ENCODE results near the gene FCRLB. TPM values are rescaled to one million over a fixed set of nuclear protein-coding genes. Genes with fewer than 3 reads are reported as not detected.

Gene FCRLB
- total RNA-seq, 4 donors from 2014 or later, result 0.49 to 1.5 (median 0.66) TPM; not detected in 1

DNA sequence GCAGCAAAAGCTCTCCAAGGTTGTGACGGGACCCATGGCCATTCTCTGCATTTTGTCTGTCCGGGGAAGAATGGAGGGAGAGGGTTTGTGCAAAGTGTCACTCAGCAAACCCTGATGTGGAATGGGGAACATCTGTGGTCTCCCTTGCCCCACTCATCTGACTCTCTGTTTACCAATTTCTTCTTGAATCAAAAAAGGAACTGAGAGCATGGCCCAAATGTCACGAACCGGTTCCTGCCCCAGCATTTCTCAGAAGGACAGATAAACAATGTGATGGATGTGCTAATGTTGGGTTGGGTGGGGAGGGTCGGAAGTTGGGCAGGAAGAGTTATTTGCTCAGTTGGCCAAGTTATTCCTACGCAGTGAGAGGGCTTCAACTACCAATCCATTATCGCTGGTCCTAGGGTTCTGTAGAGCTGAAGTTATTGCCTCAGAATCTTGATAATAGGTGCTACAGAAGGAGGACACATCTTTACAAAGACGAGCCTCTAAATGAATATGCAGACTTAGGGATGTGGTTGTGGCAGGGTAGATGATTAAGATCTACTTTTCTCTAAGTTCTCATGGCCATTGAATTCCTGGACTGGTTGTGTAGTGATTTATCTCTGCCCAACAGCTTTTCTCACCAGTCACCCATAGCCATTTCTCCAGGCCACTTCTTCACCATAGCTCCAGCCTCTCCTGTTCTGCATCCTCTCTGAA is 18.7 kb downstream of the FCRLB start:
- no peak for TF ChIP-seq CTCF (IDR thresholded peaks at IDR 0.05; ENCODE audit: low read depth)

DNA sequence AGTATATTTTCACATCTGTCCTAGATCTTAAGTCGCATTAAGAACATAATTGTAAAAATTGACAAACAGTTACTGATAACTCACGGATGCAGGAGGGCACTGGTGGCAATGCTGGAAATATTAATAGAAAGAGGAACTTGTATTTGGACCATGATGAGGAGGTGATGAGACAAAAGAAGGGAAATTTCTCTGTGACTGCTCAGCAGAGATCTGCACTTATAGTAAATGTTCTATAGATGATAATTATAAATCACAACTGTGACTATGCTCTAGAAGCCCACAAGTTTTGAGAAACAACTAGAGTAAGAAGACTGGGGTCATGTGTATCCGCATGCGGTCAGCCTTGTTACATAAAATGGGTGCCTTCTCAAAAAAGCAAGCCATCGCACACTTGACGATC is 19.6 kb downstream of the FCRLB start:
- no peak for TF ChIP-seq CTCF (IDR thresholded peaks at IDR 0.05; ENCODE audit: low read depth)

GRCh38 chr1:161743231-161743630 is 21.9 kb downstream of the FCRLB start:
- TF ChIP-seq CTCF (IDR thresholded peaks at IDR 0.05; ENCODE audit: low read depth), result no peak

- no peak for TF ChIP-seq CTCF (IDR thresholded peaks at IDR 0.05; ENCODE audit: low read depth)
Observed at GRCh38 chr1:161747801-161748200, 26.5 kb downstream of the FCRLB start.

DNA sequence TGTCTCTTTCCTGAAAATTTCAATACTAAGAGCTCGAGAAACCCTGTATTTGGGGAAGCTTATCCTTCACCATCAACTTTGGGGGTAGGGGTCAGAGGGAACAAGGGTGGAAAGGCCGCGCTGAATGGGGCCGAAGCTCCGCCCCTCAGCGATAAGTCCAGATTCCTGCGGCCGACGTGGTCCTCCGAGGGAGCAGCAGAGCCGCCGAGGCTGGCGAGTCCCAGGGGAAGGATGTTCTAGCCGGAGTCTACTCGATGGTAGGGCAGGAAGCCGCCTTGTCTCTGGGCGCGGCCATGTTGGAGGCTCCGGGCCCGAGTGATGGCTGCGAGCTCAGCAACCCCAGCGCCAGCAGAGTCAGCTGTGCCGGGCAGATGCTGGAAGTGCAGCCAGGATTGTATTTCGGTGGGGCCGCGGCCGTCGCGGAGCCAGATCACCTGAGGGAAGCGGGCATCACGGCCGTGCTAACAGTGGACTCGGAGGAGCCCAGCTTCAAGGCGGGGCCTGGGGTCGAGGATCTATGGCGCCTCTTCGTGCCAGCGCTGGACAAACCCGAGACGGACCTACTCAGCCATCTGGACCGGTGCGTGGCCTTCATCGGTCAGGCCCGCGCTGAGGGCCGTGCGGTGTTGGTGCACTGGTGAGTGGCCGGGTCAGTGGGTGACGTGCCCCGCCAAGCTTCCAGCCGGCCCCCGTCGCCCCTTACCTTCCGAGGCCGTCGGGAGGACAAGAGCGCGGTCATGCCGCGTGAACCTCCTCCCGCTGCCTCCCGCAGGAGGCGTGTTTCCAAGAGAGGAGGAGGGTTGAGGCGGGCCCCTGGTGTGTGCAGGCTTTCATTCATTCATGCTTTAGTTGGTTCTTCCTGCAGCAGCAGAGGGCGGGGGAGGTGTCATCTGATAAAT is 28.4 kb downstream of the FCRLB start, which contains the start of gene DUSP12:
DUSP12 (plus strand) TSS at position 278 of the 899 bp plus-strand sequence; CDS start at position 294, 16 bp downstream.
- TF ChIP-seq CTCF (IDR thresholded peaks at IDR 0.05; ENCODE audit: low read depth), result no peak

DNA sequence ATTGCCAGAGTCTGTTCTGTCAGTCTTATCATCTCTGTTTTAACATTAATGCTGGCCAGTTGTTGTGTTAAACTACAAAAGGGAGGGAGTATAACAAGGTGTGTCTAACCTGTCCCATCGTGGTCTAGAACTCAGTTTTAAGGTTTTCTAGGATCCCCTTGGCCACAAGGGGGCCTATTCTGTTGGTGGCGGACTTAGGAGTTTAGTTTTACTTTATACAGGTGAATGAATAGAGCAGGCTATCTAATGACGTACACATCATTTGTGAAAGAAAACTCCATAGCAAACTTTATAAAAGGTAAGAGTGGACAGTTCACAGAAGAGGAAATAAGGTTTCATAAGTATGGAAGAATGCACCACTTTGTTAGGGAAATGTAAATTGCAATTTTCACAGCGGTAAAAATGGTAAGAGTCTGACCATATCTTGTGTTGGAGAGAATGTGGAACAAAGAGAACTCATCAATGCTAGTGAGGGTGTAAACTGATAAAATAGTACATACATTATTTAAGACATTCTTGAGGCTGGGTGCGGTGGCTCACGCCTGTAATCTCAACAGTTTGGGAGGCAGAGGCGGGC is 42.3 kb downstream of the FCRLB start:
- TF ChIP-seq CTCF (IDR thresholded peaks at IDR 0.05; ENCODE audit: low read depth), result no peak

Measured in subcutaneous adipose tissue (tissue), 4 donors.